IPS-18c (cell line): Measurements from ENCODE around the gene DIABLO.

Experiments used
- H3K4me3 ChIP-seq: 2 replicates; pipeline ENCODE4 v1.7.0; 2013; ENCODE audit warnings: low read depth, mild to moderate bottlenecking, low read length, moderate library complexity; ENCODE audit not compliant: insufficient read depth
- H3K9me3 ChIP-seq: one replicate; pipeline ENCODE4 v1.6.1; 2013; ENCODE audit warnings: mild to moderate bottlenecking, low read length, moderate library complexity; ENCODE audit not compliant: control insufficient read depth, insufficient read depth

The DIABLO gene

DNA sequence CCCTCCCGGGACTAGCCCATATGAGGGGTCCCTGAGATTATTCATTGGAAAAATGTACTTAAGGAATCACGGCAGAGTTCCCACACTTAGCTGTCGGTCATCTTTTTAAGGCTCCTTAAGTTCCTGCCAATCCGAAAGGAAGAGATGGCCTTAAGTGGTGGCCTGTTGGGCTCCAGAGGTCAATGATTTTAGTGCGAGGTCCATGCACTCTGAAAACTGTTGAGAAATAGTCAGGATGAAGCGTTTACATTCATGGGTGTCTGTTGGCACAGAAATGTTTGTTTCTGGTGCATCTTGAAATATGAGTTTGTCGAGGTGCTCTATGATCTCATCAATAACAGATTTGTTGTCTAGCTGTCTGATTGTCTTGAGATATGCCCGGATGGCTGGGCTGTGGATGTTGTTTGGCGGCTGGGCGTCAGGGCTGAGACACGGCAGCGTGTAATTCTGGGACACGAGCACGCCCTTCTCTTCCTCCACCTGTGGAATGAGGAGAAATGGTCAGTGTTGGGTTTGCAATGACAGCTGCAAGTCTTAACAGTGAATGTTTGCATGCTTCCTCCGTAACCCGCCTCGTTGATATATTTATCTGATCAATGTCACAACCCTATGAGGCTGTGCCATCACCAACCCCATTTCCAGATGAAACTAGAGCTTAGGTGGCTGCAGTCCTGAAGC, 53.5 kb downstream of the DIABLO start:
- H3K9me3 ChIP-seq: no peaks in the 10 kb centered on the region
- H3K4me3 ChIP-seq: no peak overlapping the region

DNA sequence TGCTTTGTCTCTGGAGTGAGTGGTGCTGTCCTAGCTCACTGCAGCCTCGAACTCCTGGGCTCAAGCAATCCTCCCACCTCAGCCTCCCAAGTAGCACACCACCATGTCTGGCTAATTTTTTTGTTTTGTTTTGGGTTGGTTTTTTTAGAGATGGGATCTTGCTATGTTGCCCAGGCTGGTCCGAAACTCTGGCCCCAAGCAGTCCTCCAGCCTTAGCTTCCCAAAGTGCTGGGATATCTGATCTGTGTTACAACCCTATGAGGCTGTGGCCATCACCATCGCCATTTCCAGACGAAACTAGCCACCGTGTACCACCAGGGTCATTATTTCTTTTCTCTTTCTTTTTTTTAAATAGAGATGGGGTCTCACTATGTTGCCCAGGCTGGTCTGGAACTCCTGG, 54.5 kb downstream of the DIABLO start:
- H3K9me3 ChIP-seq: no peaks in the 10 kb centered on the region
- no peak overlapping the region for H3K4me3 ChIP-seq

DNA sequence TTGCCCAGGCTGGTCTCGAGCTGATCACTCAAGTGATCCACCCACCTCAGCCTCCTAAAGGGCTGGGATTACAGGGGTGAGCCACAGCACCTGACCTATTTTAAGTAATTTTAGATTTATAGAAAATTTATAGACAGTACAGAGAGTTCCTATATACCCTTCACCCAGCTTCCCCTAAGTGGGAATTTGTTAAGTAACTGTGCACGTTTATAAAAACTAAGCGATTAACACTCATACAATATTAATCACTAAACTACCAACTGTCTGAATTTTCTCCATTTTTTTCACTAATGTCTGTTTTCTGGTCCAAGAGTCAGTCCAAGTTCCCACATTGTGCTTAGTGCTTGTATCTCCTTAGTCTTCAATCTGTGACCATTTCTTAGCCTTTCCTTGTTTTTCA, 57.4 kb downstream of the DIABLO start:
- H3K4me3 ChIP-seq: no peak overlapping the region
- no peaks in the 10 kb centered on the region for H3K9me3 ChIP-seq

DNA sequence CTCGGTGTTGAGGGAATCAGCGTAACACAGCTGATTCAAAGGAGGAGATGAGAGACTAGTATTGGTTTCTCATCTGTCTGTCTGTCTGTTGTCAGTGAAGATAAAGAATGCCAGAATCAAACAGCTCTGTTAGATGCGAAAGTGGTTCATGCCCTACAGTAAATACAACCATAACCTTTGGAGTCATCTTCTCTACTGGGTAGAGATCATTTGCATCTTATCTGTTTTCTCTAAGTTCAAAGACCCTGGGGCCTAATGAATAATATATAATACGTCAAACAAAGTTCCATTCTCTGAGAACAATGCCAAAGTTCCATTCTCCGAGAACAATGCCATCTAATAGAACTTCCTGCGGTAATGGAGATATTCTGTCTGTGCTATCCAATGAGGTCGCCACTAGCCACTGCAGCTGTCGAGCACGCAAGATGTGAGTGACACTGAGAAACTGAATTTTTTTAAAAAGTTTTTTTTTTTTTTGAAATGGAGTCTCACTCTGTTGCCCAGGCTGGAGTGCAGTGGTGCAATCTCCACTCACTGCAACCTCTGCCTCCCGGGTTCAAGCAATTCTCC, 58.4 kb downstream of the DIABLO start:
- no peak overlapping the region for H3K4me3 ChIP-seq
- H3K9me3 ChIP-seq: no peaks in the 10 kb centered on the region

DNA sequence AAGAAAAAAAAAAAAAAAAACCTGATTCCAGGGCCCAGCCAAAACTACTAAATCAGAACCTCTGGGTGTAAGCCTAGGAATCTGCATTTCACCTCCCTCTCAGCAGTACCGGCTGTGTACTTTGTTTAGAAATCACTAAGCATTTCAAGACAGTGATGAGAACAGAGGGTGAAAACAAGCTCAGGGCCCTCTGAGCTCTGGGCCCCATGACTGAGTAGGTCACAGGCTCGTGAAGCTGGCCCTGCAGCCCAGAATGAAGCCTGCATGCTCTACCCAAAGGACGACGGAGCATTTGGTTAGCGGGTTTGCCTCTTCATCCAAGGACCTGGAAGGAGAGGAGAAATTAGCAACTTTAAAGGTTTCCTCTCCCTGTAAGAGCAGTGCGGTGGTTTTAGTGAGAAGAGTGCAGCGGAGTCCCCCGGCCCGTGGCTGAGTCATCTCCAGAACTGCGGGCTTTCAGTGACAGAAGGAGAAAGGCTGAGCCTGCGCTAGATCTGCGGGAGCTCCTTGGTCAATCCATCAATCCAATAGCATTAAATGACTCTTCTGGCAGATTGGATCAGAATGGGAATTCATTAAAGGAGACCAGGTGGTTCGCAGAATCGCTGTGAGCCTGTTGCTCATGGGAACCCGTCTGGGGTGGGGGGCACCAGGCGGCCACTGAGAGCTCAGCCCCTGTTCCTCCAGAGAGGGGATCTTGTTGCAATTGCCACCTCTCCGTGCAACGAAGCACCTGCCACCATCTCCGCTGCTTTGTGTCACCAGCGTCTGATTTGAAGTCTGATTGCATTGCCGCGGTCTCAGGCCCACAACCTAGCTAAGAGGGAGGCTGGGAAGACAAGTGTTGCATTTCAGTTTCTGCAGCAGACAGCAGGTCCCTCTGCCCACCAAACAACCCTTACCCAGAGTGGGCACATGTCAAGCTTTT, 59.2 kb downstream of the DIABLO start:
- Histone ChIP-seq H3K4me3 (no peak overlapping the region), H3K9me3 (no peaks in the 10 kb centered on the region)

DNA sequence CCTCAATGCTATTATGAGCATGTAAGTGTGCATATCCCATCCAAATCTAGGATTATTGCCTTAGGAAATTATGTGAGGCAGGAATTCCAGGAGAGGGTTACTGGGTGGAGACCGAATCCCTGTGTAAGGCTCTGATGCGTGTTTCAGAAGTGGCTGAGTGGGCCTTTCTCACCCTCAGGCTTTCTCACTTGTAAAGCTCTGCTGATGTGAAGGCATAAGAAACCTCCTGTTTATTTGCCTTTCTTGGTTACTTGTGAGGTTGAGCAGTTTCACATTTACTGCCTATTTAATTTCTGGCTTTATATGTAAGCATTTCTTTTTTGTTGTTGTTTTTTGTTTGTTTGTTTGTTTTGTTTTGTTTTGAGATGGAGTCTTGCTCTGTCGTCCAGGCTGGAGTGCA, 62.9 kb downstream of the DIABLO start:
- no peaks in the 10 kb centered on the region for H3K9me3 ChIP-seq
- H3K4me3 ChIP-seq: no peak overlapping the region

DNA sequence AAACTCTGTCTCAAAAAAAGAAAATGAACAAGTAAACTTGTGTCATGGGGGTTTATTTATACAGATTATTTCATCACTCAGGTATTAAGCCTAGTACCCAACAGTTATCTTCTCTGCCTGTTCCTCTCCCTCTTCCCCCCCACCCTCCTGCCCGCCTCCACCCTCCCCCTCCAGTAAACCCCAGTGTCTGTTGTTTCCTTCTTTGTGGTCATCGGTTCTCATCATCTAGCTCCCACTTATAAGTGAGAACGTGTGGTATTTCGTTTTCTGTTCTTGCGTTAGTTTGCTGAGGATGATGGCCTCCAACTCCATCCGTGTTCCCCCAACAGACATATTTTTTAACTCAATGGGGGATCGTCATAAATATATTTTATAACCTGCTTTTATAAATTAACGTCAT, 64.2 kb downstream of the DIABLO start:
- Histone ChIP-seq H3K4me3 (no peak overlapping the region), H3K9me3 (no peaks in the 10 kb centered on the region)

DNA sequence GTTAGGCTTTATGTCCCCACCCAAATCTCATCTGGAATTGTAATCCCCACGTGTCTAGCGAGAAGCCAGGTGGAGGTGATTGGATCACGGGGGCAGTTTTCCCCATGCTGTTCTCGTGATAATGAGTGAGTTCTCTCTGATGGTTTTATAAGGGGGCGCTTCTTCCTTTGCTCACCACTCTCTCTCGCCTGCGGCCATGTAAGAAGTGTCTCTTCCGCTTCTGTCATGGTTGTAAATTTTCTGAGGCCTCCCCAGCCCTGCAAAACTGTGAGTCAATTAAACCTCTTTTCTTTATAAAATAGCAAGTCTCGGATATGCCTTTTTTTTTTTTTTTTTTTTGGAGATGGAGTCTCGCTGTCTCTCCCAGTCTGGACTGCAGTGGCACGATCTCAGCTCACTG, 65.1 kb downstream of the DIABLO start:
- H3K4me3 ChIP-seq: no peak overlapping the region
- H3K9me3 ChIP-seq: no peaks in the 10 kb centered on the region

DNA sequence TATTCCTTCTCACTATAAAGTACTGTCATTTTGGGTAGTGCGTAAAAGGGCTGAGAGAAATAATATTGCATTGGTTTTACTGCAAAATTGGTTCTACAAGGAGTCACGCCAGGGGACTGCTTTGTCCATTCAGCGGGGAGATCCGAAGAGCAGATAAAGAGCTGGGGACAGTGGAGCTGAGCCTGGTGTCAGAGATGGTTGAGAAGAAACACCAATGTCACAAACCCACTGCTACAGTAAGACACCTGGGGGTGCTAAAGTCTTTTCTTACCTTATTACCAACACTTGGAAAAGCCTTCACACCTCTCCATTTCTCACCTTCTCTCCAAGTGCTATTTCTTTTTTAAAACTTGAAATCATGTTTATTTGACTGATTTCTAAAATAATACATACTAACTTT, 66.0 kb downstream of the DIABLO start:
- H3K4me3 ChIP-seq: no peak overlapping the region
- H3K9me3 ChIP-seq: no peaks in the 10 kb centered on the region

DNA sequence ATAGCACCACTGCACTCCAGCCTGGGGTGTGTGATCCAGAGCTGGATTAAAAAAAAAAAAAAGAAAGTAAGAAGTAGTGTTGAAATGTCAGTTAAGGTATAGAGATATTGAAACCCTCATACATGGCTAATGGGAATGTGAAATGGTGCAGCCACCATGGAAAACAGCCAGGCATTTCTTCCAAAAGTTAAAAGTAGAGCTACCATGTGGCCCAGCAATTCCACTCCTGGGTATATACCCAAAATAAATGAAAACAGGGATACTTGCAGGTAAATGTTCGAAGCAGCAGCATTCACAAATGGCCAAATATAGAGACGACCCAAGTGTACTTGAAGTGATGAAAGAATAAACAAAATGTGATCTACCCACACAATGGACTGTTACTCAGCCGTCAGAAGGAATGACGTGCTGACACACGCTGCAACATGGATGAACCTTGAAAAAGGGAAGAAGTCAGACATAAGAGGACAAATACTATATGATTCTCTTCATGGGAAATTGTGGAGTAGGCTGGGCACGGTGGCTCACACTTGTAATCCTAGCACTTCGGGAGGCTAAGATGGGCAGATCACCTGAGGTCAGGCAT, 67.1 kb downstream of the DIABLO start:
- H3K9me3 ChIP-seq: no peaks in the 10 kb centered on the region
- H3K4me3 ChIP-seq: no peak overlapping the region
